ENCODE data around the gene OAS2. TPM values are rescaled to one million over a fixed set of nuclear protein-coding genes. Genes with fewer than 3 reads are reported as not detected.

Gene OAS2
- total RNA-seq, 3 donors from 2014 or later (not counting 1 experiment from before 2014, with no cell fraction given), result 29.0 to 56.3 (median 48.2) TPM

DNA sequence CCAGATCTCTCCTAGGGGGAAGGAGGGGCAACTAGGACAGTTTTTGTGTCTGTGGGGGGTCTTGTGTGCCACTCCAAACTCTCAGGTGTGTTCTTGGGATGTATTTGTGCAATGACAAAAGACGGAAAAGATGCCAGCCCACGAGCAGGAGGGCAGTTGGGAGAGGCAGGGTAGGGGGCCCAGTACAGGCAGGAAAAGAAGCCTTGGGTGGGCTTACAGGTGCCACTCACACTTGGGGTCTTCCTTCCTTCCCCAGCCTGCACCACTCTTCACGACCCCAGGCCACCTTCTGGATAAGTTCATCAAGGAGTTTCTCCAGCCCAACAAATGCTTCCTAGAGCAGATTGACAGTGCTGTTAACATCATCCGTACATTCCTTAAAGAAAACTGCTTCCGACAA lies 24.4 kb downstream of the OAS2 start:
- Mint-ChIP-seq H3K36me3 (peaks cover 32% of the 10 kb centered on the region), H3K4me3 (no peak overlapping the region), H3K27me3 (ENCODE audit: low read depth in 2 of 2) (no peaks in the 10 kb centered on the region), H3K27ac (no peak overlapping the region), H3K4me1 (peaks cover 0 to 1% of the 10 kb centered on the region in 2 donors), H3K9me3 (peaks cover 0 to 2% of the 10 kb centered on the region in 2 donors)
- no peaks in the 10 kb centered on the region for H3K9me3 ChIP-seq (ENCODE audit: control insufficient read depth, insufficient read depth, low read length)
- peaks cover 91% of the 10 kb centered on the region for H3K36me3 ChIP-seq (ENCODE audit: control insufficient read depth, insufficient read depth, low read length)
- no peak for DNase-seq
- no peak overlapping the region for H3K27ac ChIP-seq (ENCODE audit: low read length)
- ATAC-seq, result no peak
- intact Hi-C loops (cut with micrococcal nuclease), result no loop called here
- no peak overlapping the region for H3K4me3 ChIP-seq (ENCODE audit: low read length)
- no peaks in the 10 kb centered on the region for H3K4me1 ChIP-seq (ENCODE audit: control insufficient read depth, insufficient read depth, low read length)
- no peak for TF ChIP-seq CTCF (IDR thresholded peaks at IDR 0.05)
- no peaks in the 10 kb centered on the region for H3K27me3 ChIP-seq (ENCODE audit: control insufficient read depth, insufficient read depth, low read length)
- WGBS (ENCODE audit: insufficient coverage), result 97% methylated on average over 5 of the region's 5 CpGs

- Histone ChIP-seq H3K4me3 (ENCODE audit: low read length) (no peak overlapping the region), H3K36me3 (ENCODE audit: control insufficient read depth, insufficient read depth, low read length) (peaks cover 90% of the 10 kb centered on the region), H3K27me3 (ENCODE audit: control insufficient read depth, insufficient read depth, low read length) (no peaks in the 10 kb centered on the region), H3K27ac (ENCODE audit: low read length) (no peak overlapping the region), H3K4me1 (ENCODE audit: control insufficient read depth, insufficient read depth, low read length) (no peaks in the 10 kb centered on the region), H3K9me3 (ENCODE audit: control insufficient read depth, insufficient read depth, low read length) (no peaks in the 10 kb centered on the region)
- DNase-seq, result no peak
- Mint-ChIP-seq H3K36me3 (peaks cover 31% of the 10 kb centered on the region), H3K9me3 (peaks cover 0 to under 1% of the 10 kb centered on the region in 2 donors), H3K27me3 (ENCODE audit: low read depth in 2 of 2) (no peaks in the 10 kb centered on the region), H3K4me3 (no peak overlapping the region), H3K4me1 (no peaks in the 10 kb centered on the region), H3K27ac (peak overlapping the region in 1 of 2 donors; percentile 13)
- no peak for ATAC-seq
- intact Hi-C loops (cut with micrococcal nuclease), result no loop called here
- no peak for TF ChIP-seq CTCF (IDR thresholded peaks at IDR 0.05)
- WGBS (ENCODE audit: insufficient coverage), result 94% methylated on average over 9 of the region's 9 CpGs
Measured at GRCh38 chr12:113003636-113004035, 25.3 kb downstream of the OAS2 start.

DNA sequence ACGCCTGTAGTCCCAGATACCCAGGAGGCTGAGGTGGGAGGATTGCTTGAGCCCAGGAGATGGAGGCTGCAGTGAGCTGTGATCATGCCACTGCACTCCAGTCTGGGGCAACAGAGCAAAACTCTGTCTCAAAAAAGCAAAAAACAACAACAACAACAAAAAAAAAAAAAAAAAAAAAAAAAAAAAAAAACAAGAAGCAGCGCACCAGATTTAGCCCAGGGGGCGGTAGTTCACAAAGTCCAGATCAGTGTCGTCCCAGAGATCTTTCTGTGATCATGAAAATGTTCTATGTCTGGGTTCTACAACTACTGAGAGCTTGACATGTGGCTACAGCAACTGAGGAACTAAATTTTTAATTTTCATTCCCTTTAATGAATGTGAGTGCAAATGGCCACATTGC lies 27.4 kb downstream of the OAS2 start:
- Mint-ChIP-seq H3K27ac (no peak overlapping the region), H3K4me1 (no peaks in the 10 kb centered on the region), H3K4me3 (no peak overlapping the region), H3K36me3 (peaks cover 34% of the 10 kb centered on the region), H3K9me3 (peaks cover 0 to 2% of the 10 kb centered on the region in 2 donors), H3K27me3 (ENCODE audit: low read depth in 2 of 2) (no peaks in the 10 kb centered on the region)
- intact Hi-C loops (cut with micrococcal nuclease), result no loop called here
- TF ChIP-seq CTCF (IDR thresholded peaks at IDR 0.05), result peak; percentile 10
- WGBS (ENCODE audit: insufficient coverage), result 90% methylated on average over 3 of the region's 4 CpGs
- Histone ChIP-seq H3K36me3 (ENCODE audit: control insufficient read depth, insufficient read depth, low read length) (peaks cover 89% of the 10 kb centered on the region), H3K4me1 (ENCODE audit: control insufficient read depth, insufficient read depth, low read length) (no peaks in the 10 kb centered on the region), H3K27me3 (ENCODE audit: control insufficient read depth, insufficient read depth, low read length) (no peaks in the 10 kb centered on the region), H3K27ac (ENCODE audit: low read length) (no peak overlapping the region), H3K9me3 (ENCODE audit: control insufficient read depth, insufficient read depth, low read length) (no peaks in the 10 kb centered on the region), H3K4me3 (ENCODE audit: low read length) (no peak overlapping the region)
- no peak for ATAC-seq
- no peak for DNase-seq

GRCh38 chr12:113006206-113006605 lies 27.9 kb downstream of the OAS2 start:
- no peaks in the 10 kb centered on the region for H3K27me3 ChIP-seq (ENCODE audit: control insufficient read depth, insufficient read depth, low read length)
- TF ChIP-seq CTCF (IDR thresholded peaks at IDR 0.05), result no peak
- WGBS (ENCODE audit: insufficient coverage), result 97% methylated on average over 7 of the region's 7 CpGs
- ATAC-seq (no peak), DNase-seq (no peak)
- Mint-ChIP-seq H3K9me3 (peaks cover 0 to 4% of the 10 kb centered on the region in 2 donors), H3K27me3 (ENCODE audit: low read depth in 2 of 2) (no peaks in the 10 kb centered on the region), H3K36me3 (peaks cover 39% of the 10 kb centered on the region), H3K4me1 (no peaks in the 10 kb centered on the region), H3K4me3 (no peak overlapping the region), H3K27ac (no peak overlapping the region)
- H3K9me3 ChIP-seq (ENCODE audit: control insufficient read depth, insufficient read depth, low read length), result no peaks in the 10 kb centered on the region
- intact Hi-C loops (cut with micrococcal nuclease), result no loop called here
- no peak overlapping the region for H3K4me3 ChIP-seq (ENCODE audit: low read length)
- H3K36me3 ChIP-seq (ENCODE audit: control insufficient read depth, insufficient read depth, low read length), result peaks cover 90% of the 10 kb centered on the region
- H3K27ac ChIP-seq (ENCODE audit: low read length), result no peak overlapping the region
- no peaks in the 10 kb centered on the region for H3K4me1 ChIP-seq (ENCODE audit: control insufficient read depth, insufficient read depth, low read length)
